ENCODE measurements around the gene LMF1.

GRCh38 chr16:876041-876335 lies 94.8 kb downstream of the LMF1 start:
- TF ChIP-seq CTCF (IDR thresholded peaks at IDR 0.05) (no peak), POLR2A (IDR thresholded peaks at IDR 0.05) (no peak)
